IPS DF 6.9 (cell line): ENCODE data around the gene UBE2G2.

Experiments used
- DNase-seq: peaks from one replicate; pipeline ENCODE4 v3.0.0-alpha.2; 2013; ENCODE audit warnings: low read depth, low spot score
- H3K27ac ChIP-seq: one replicate; pipeline ENCODE4 v1.5.1; 2013; ENCODE audit warnings: low read length, control low read depth
- H3K27me3 ChIP-seq: 2 replicates; pipeline ENCODE4 v1.6.1; 2013; ENCODE audit warnings: mild to moderate bottlenecking, low read length; ENCODE audit not compliant: control insufficient read depth, insufficient read depth
- H3K36me3 ChIP-seq: 2 replicates; pipeline ENCODE4 v1.6.1; 2013; ENCODE audit warnings: low read length; ENCODE audit not compliant: control insufficient read depth, insufficient read depth
- H3K4me1 ChIP-seq: 2 replicates; pipeline ENCODE4 v1.6.1; 2013; ENCODE audit warnings: low read length; ENCODE audit not compliant: control insufficient read depth, insufficient read depth
- H3K4me3 ChIP-seq: 2 replicates; pipeline ENCODE4 v1.5.1; 2013; ENCODE audit warnings: mild to moderate bottlenecking, low read length
- H3K9me3 ChIP-seq: 2 replicates; pipeline ENCODE4 v1.6.1; 2013; ENCODE audit warnings: low read length, inconsistent platforms; ENCODE audit not compliant: control insufficient read depth, insufficient read depth
- WGBS: extraction: QIAGEN DNeasy Blood & Tissue Kit; methylation state at CpG from one replicate; pipeline ENCODE4 v1.1.7; 2013; ENCODE audit warnings: mixed read lengths, missing lambda C conversion rate; ENCODE audit not compliant: insufficient read length, insufficient coverage; 5-methylcytosine and 5-hydroxymethylcytosine counted together

Gene UBE2G2

GRCh38 chr21:44802396-44803153 is 955 bp upstream of the UBE2G2 start:
- Histone ChIP-seq H3K4me3 (peak overlapping the region; percentile 80), H3K27ac (no peak overlapping the region), H3K36me3 (peaks cover 4% of the 10 kb centered on the region; the same call in 1 of the 2 replicates), H3K9me3 (no peaks in the 10 kb centered on the region), H3K27me3 (no peaks in the 10 kb centered on the region), H3K4me1 (no peaks in the 10 kb centered on the region)
- WGBS, result no CpG with 5 or more reads among the region's 32 CpGs
- no peak for DNase-seq

GRCh38 chr21:44800971-44801467 is 601 bp downstream of the UBE2G2 start:
- Histone ChIP-seq H3K4me3 (peak overlapping the region; percentile 80; the same call in 1 of the 2 replicates), H3K9me3 (no peaks in the 10 kb centered on the region), H3K36me3 (no peaks in the 10 kb centered on the region; the same call in 1 of the 2 replicates), H3K4me1 (no peaks in the 10 kb centered on the region), H3K27me3 (no peaks in the 10 kb centered on the region), H3K27ac (no peak overlapping the region)
- DNase-seq, result no peak
- WGBS, result no CpG with 5 or more reads among the region's 17 CpGs

GRCh38 chr21:44800103-44800502 is 1.5 kb downstream of the UBE2G2 start:
- no peak for DNase-seq

GRCh38 chr21:44799646-44800045 is 2.0 kb downstream of the UBE2G2 start:
- H3K36me3 ChIP-seq, result no peaks in the 10 kb centered on the region; the same call in 1 of the 2 replicates
- H3K27ac ChIP-seq, result no peak overlapping the region
- no peaks in the 10 kb centered on the region for H3K9me3 ChIP-seq
- no peaks in the 10 kb centered on the region for H3K4me1 ChIP-seq
- DNase-seq, result no peak
- H3K4me3 ChIP-seq, result no peak overlapping the region
- no peaks in the 10 kb centered on the region for H3K27me3 ChIP-seq
- WGBS, result no CpG with 5 or more reads among the region's 1 CpG

More at GRCh38 chr21:44800103-44800502, 1.5 kb downstream of the UBE2G2 start:
- H3K4me3 ChIP-seq, result no peak overlapping the region
- WGBS, result no CpG with 5 or more reads among the region's 12 CpGs
- H3K36me3 ChIP-seq, result no peaks in the 10 kb centered on the region; the same call in 1 of the 2 replicates
- H3K4me1 ChIP-seq, result no peaks in the 10 kb centered on the region
- H3K27ac ChIP-seq, result no peak overlapping the region
- H3K9me3 ChIP-seq, result no peaks in the 10 kb centered on the region
- no peaks in the 10 kb centered on the region for H3K27me3 ChIP-seq

- H3K36me3 ChIP-seq, result peaks cover under 1% of the 10 kb centered on the region
- DNase-seq, result no peak
- no peaks in the 10 kb centered on the region for H3K9me3 ChIP-seq
- no peaks in the 10 kb centered on the region for H3K27me3 ChIP-seq
- H3K27ac ChIP-seq, result no peak overlapping the region
- 0 out of 2 replicates have a peak, but pooled peaks cover under 1% of the 10 kb centered on the region for H3K4me1 ChIP-seq
- H3K4me3 ChIP-seq, result no peak overlapping the region
- WGBS, result no CpG with 5 or more reads among the region's 2 CpGs
Measured at GRCh38 chr21:44797775-44798174, 3.8 kb downstream of the UBE2G2 start.

- Histone ChIP-seq H3K36me3 (peaks cover 6% of the 10 kb centered on the region), H3K27ac (no peak overlapping the region), H3K4me3 (no peak overlapping the region), H3K27me3 (no peaks in the 10 kb centered on the region; the same call in 1 of the 2 replicates), H3K9me3 (no peaks in the 10 kb centered on the region), H3K4me1 (peaks cover 3% of the 10 kb centered on the region; the same call in 1 of the 2 replicates)
- no CpG with 5 or more reads among the region's 11 CpGs for WGBS
- DNase-seq, result no peak
Measured at GRCh38 chr21:44795342-44795741, 6.3 kb downstream of the UBE2G2 start.

- Histone ChIP-seq H3K36me3 (peaks cover 9% of the 10 kb centered on the region), H3K27ac (no peak overlapping the region), H3K27me3 (no peaks in the 10 kb centered on the region; the same call in 1 of the 2 replicates), H3K4me1 (peaks cover 3% of the 10 kb centered on the region; the same call in 1 of the 2 replicates), H3K9me3 (no peaks in the 10 kb centered on the region), H3K4me3 (no peak overlapping the region)
- no CpG with 5 or more reads among the region's 4 CpGs for WGBS
- no peak for DNase-seq
Measured at GRCh38 chr21:44793592-44794374, 7.8 kb downstream of the UBE2G2 start.

GRCh38 chr21:44792702-44793591 is 8.7 kb downstream of the UBE2G2 start:
- peaks cover 9% of the 10 kb centered on the region for H3K36me3 ChIP-seq
- no CpG with 5 or more reads among the region's 10 CpGs for WGBS

GRCh38 chr21:44791993-44792392 is 9.6 kb downstream of the UBE2G2 start:
- DNase-seq, result no peak
- Histone ChIP-seq H3K4me1 (peaks cover 3% of the 10 kb centered on the region; the same call in 1 of the 2 replicates), H3K27ac (no peak overlapping the region), H3K36me3 (peaks cover 9% of the 10 kb centered on the region), H3K9me3 (no peaks in the 10 kb centered on the region), H3K27me3 (no peaks in the 10 kb centered on the region; the same call in 1 of the 2 replicates), H3K4me3 (no peak overlapping the region)
- no CpG with 5 or more reads among the region's 5 CpGs for WGBS

More at GRCh38 chr21:44792702-44793591, 8.7 kb downstream of the UBE2G2 start:
- H3K27ac ChIP-seq, result no peak overlapping the region
- no peaks in the 10 kb centered on the region for H3K9me3 ChIP-seq
- no peak for DNase-seq
- peaks cover 3% of the 10 kb centered on the region; the same call in 1 of the 2 replicates for H3K4me1 ChIP-seq
- no peak overlapping the region for H3K4me3 ChIP-seq
- H3K27me3 ChIP-seq, result no peaks in the 10 kb centered on the region; the same call in 1 of the 2 replicates
